Right atrium auricular region (tissue), 2 donors: ENCODE measurements around the gene DNAJA2. TPM values are rescaled to one million over a fixed set of nuclear protein-coding genes. Genes with fewer than 3 reads are reported as not detected.

ENCODE experiments used
- DNase-seq: peaks from one replicate; pipeline ENCODE4 v3.0.0-alpha.2; 2019; ENCODE audit warnings: low spot score
- H3K27ac ChIP-seq, 2 donors: fragments of 200-600 bp; sonication (generic); 1 replicate in 1 of 2; 2 replicates in 1 of 2; pipeline ENCODE4 v1.5.1; 2016 to 2019
- H3K27me3 ChIP-seq, 2 donors: fragments of 200-600 bp; sonication (generic); one replicate each; pipeline versions ENCODE4 v1.5.1 to v1.6.0; 2017 to 2019
- H3K36me3 ChIP-seq: fragments of 200-600 bp; sonication (generic); one replicate; pipeline ENCODE4 v1.5.1; 2016
- H3K4me1 ChIP-seq, 2 donors: fragments of 200-600 bp; sonication (generic); one replicate each; pipeline versions ENCODE4 v1.5.1 to v1.6.0; 2017 to 2019
- H3K4me3 ChIP-seq, 2 donors: fragments of 200-600 bp; sonication (generic); 1 replicate in 1 of 2; 2 replicates in 1 of 2; pipeline ENCODE4 v1.5.1; 2017 to 2019; ENCODE audit warnings: mild to moderate bottlenecking in 1 of 2, moderate library complexity in 1 of 2
- H3K9me3 ChIP-seq, 2 donors: fragments of 200-600 bp; sonication (generic); one replicate each; pipeline ENCODE4 v1.5.1; 2019
- CTCF ChIP-seq, 2 donors: fragments of 200-600 bp; sonication (generic); IDR thresholded peaks; one replicate each; pipeline ENCODE4 v1.5.1; 2019; ENCODE audit warnings: antibody characterized with exemption in 2 of 2
- total RNA-seq, 2 donors: library from RNA; depleted of rRNA; stranded (reverse); fragments of >200 nt; gene quantifications; one replicate each; pipeline ENCODE4 v1.1.0, GENCODE V29; 2016

The DNAJA2 gene
- total RNA-seq, 2 donors from 2014 or later, result 50.6 to 74.0 TPM

GRCh38 chr16:46986438-46986837 is 13.0 kb upstream of the DNAJA2 start:
- no peaks in the 10 kb centered on the region for H3K9me3 ChIP-seq
- DNase-seq, result no peak
- no peaks in the 10 kb centered on the region for H3K27me3 ChIP-seq
- no peaks in the 10 kb centered on the region for H3K36me3 ChIP-seq
- H3K4me1 ChIP-seq, result no peaks in the 10 kb centered on the region
- H3K27ac ChIP-seq, result no peak overlapping the region
- no peak overlapping the region for H3K4me3 ChIP-seq
- no peak for TF ChIP-seq CTCF (IDR thresholded peaks at IDR 0.05)

- H3K4me3 ChIP-seq, result no peak overlapping the region
- no peak for TF ChIP-seq CTCF (IDR thresholded peaks at IDR 0.05)
- H3K27me3 ChIP-seq, result no peaks in the 10 kb centered on the region
- no peak for DNase-seq
- no peaks in the 10 kb centered on the region for H3K9me3 ChIP-seq
- H3K36me3 ChIP-seq, result no peaks in the 10 kb centered on the region
- no peaks in the 10 kb centered on the region for H3K4me1 ChIP-seq
- H3K27ac ChIP-seq, result no peak overlapping the region
Measured at GRCh38 chr16:46982335-46982734, 8.9 kb upstream of the DNAJA2 start.

GRCh38 chr16:46980926-46981325 is 7.5 kb upstream of the DNAJA2 start:
- TF ChIP-seq CTCF (IDR thresholded peaks at IDR 0.05), result no peak
- no peak overlapping the region for H3K4me3 ChIP-seq

GRCh38 chr16:46976550-46976949 is 3.1 kb upstream of the DNAJA2 start:
- Histone ChIP-seq H3K36me3 (no peaks in the 10 kb centered on the region), H3K27ac (no peak overlapping the region), H3K4me3 (no peak overlapping the region), H3K4me1 (peaks cover 0 to 20% of the 10 kb centered on the region in 2 donors), H3K9me3 (no peaks in the 10 kb centered on the region), H3K27me3 (no peaks in the 10 kb centered on the region)
- DNase-seq, result no peak
- TF ChIP-seq CTCF (IDR thresholded peaks at IDR 0.05), result no peak

More at GRCh38 chr16:46980926-46981325, 7.5 kb upstream of the DNAJA2 start:
- no peak for DNase-seq
- Histone ChIP-seq H3K27me3 (no peaks in the 10 kb centered on the region), H3K9me3 (no peaks in the 10 kb centered on the region), H3K27ac (no peak overlapping the region), H3K4me1 (no peaks in the 10 kb centered on the region), H3K36me3 (no peaks in the 10 kb centered on the region)

GRCh38 chr16:46975908-46976470 is 2.5 kb upstream of the DNAJA2 start:
- Histone ChIP-seq H3K4me3 (no peak overlapping the region), H3K36me3 (no peaks in the 10 kb centered on the region), H3K9me3 (no peaks in the 10 kb centered on the region), H3K4me1 (peaks cover 0 to 23% of the 10 kb centered on the region in 2 donors), H3K27me3 (no peaks in the 10 kb centered on the region), H3K27ac (no peak overlapping the region)
- DNase-seq, result no peak
- no peak for TF ChIP-seq CTCF (IDR thresholded peaks at IDR 0.05)

GRCh38 chr16:46975165-46975564 is 1.7 kb upstream of the DNAJA2 start:
- H3K27me3 ChIP-seq, result no peaks in the 10 kb centered on the region
- TF ChIP-seq CTCF (IDR thresholded peaks at IDR 0.05), result no peak
- H3K4me1 ChIP-seq, result peaks cover 0 to 31% of the 10 kb centered on the region in 2 donors
- no peaks in the 10 kb centered on the region for H3K36me3 ChIP-seq
- H3K4me3 ChIP-seq, result no peak overlapping the region
- no peak for DNase-seq
- H3K9me3 ChIP-seq, result no peaks in the 10 kb centered on the region
- no peak overlapping the region for H3K27ac ChIP-seq
